ENCODE measurements around the gene ATP5MG. TPM values are rescaled to one million over a fixed set of nuclear protein-coding genes. Genes with fewer than 3 reads are reported as not detected.

ATP5MG gene, protein sequence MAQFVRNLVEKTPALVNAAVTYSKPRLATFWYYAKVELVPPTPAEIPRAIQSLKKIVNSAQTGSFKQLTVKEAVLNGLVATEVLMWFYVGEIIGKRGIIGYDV
- total RNA-seq = 24.6 and 34.7 TPM in 2 replicates

DNA sequence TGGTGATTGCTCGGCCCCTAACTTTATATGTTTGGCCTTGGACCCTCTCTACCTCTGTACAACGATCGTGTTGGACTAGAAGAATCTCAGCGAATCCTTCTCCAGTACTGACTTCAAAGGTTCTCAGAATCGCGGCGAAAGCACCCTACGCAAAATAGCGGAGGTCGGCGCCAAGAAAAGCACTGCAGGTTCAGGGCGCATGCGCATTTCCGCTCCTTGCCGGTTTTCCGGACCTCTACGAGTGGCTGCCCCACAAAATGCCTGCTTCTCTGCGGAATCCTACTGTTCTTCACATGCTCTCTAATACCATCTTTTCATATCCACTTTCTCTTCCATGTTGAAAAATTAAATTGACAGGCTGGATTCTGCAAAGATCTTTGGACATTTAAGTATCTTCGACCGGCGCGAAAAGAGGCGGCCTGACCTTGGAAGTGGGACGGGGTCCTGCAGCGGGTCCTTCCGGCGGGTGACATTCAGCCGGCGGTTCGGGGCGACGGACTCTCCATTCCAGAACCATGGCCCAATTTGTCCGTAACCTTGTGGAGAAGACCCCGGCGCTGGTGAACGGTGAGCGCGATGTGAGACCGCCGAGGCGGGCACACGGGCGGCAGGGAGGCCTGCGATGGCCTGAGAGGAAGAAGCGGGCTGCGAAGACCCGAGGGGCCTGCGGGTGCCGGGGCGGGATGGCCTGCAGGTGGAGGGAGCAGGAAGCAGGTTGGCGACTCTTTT is at the start of gene ATP5MG:
Gene ATP5MG (plus strand): TSS at position 456 of the 729 bp plus-strand sequence. CDS start 60 bp downstream, at position 516.

DNA sequence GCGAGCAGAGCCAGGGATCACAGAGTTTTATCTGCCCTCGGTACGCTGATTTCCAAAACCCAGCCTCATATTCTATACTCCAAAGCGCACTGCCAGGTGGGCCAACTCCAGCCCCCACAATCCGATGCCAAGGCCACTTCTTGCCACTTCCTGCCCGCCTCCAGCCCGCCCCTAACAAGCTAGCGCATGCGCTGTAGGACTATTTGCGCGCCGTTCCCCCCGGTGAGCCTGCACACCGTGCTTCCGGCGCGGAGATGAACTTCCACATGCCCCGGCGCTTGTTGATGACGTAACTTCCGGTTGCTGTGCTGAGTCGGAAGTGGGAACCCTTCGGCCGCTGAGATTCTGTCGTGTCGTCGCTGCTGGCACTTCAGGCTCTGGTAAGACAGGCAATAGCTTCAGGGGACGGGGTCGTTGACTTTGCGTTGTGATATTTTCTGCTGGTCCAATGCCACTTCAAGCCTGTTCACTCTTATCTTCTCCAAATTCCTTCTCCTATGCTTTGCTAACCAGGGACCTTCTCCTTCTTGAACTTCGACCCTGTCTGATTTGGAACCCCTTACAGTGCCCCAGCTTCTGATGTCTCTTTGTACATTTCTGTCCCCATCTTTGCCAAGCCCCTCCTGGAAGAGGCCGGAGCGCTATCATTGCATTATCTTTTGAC is 42.0 kb upstream of the ATP5MG start, which contains the start of gene UBE4A:
Gene UBE4A (plus strand): TSS at position 306 of the 664 bp plus-strand sequence. CDS start 5,481 bp downstream, outside the sequence.

DNA sequence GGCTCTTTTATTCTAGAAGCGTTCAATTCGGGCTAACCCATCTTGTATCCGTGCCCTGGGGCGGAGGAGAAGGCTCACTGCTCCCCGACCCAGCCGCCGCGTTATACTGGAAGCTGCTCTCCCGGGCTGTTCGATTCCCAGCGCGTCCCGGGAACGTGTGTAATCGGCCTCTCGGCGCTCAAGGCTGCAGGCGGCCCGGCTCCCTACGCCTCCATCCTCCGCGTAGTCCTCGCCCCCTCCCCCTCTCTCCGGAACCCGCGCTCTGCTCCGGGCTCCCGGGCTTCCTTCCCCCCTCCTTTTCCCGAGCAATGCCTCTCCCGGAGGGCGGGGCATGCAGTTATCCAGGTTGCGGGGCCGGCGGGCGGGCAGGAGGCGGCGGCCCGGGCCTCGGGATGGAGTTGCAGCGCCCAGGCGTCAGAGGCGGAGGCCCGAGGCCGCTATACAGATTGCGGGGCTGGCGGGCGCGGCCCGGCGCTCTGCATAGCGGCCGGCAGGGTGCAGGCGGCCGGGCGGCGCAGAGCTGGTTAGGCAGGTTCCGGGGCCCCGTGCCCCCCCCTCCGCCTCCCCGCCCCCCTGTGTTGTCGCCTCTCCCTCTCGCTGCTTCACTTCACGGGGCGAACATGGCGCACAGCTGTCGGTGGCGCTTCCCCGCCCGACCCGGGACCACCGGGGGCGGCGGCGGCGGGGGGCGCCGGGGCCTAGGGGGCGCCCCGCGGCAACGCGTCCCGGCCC is 34.7 kb downstream of the ATP5MG start, which contains the start of gene KMT2A:
Gene KMT2A (plus strand): TSS at position 600 of the 732 bp plus-strand sequence. CDS start 21 bp downstream, at position 621.

Other genes with a start within 250 kb of the ATP5MG start
- under 0.01 and 0.09 TPM in 2 replicates for gene SCN4B, start 248.8 kb upstream of the ATP5MG start, total RNA-seq
- gene SCN2B, start 225.0 kb upstream of the ATP5MG start, total RNA-seq = under 0.01 TPM in 1 of 2 replicates, not detected in the other
- not detected in 2 replicates for gene JAML, start 176.6 kb upstream of the ATP5MG start, total RNA-seq
- gene MPZL3, start 149.2 kb upstream of the ATP5MG start, total RNA-seq = 0.89 and 1.1 TPM in 2 replicates
- 1.2 TPM in 1 of 2 replicates, not detected in the other for gene MPZL2, start 137.3 kb upstream of the ATP5MG start, total RNA-seq
- gene CD3E, start 96.9 kb upstream of the ATP5MG start, total RNA-seq = not detected in 2 replicates
- gene CD3D, start 58.9 kb upstream of the ATP5MG start, total RNA-seq = not detected in 2 replicates
- not detected in 2 replicates for gene CD3G, start 57.3 kb upstream of the ATP5MG start, total RNA-seq
- 37.4 and 42.0 TPM in 2 replicates for gene UBE4A, start 42.0 kb upstream of the ATP5MG start, total RNA-seq
- 27.3 and 55.5 TPM in 2 replicates for gene KMT2A, start 34.9 kb downstream of the ATP5MG start, total RNA-seq
- gene TTC36, start 125.9 kb downstream of the ATP5MG start, total RNA-seq = 0.59 and 1.2 TPM in 2 replicates
- gene TMEM25, start 129.6 kb downstream of the ATP5MG start, total RNA-seq = 23.2 and 40.3 TPM in 2 replicates
- gene IFT46, start 164.3 kb downstream of the ATP5MG start, total RNA-seq = 18.2 and 24.3 TPM in 2 replicates
- 201 and 317 TPM in 2 replicates for gene ARCN1, start 170.8 kb downstream of the ATP5MG start, total RNA-seq
- gene PHLDB1, start 206.0 kb downstream of the ATP5MG start, total RNA-seq = 96.2 and 140 TPM in 2 replicates

Data from smooth muscle cell of the umbilical artery (primary cell).